Activated naive CD4-positive, alpha-beta T cell treated with anti-CD3 and anti-CD28 coated beads, Interleukin-2, amount 50 U/mL, for 16 hours (primary cell): ENCODE results near the gene CFAP61.

ENCODE experiments used
- DNase-seq: peaks from one replicate; pipeline ENCODE4 v3.0.0-alpha.2; 2020

Gene CFAP61

DNA sequence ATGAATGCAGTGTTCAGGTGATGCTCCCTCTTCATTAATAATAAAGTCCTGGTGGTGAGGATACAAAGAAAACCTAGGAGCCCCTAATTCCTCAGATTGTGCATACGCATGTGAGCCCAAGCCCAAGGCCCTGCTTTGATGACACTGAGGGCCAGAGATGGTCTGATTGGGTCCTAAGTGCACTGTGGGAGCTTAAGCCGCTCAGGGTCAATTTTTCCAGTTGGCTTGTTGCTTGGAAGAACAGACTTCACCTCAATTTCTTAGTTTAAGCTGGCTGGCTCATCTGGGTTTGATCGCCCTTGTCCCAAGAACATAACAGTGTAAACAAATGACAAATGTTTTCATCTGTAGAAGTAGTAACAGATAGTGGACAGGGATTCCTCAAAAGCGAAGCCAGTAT, 357.0 kb downstream of the CFAP61 start:
- no peak for DNase-seq
